Transverse colon (tissue), 3 donors: Measurements from ENCODE around the gene CCND1.

Experiments
- EP300 ChIP-seq: sonication (generic); formaldehyde crosslinking; IDR thresholded peaks from one replicate; pipeline ENCODE4 v1.6.1; 2017; ENCODE audit warnings: antibody characterized with exemption, low read depth
- TF ChIP-seq, protein P1 (sequence below), 5 experiments: fragments of 200-600 bp in 3 of 5; fragments of 450-650 bp in 2 of 5; sonication (generic) in 3 of 5; IDR thresholded peaks; 1 replicate in 2 of 5; 2 replicates in 3 of 5; pipeline ENCODE4 v1.5.1; 2016 to 2017; ENCODE audit warnings: antibody characterized with exemption in 5 of 5, inconsistent platforms in 3 of 5, mild to moderate bottlenecking in 2 of 5, moderate library complexity in 1 of 5

GRCh38 chr11:69594481-69594880 is 46.5 kb upstream of the CCND1 start:
- TF ChIP-seq, protein P1, sequence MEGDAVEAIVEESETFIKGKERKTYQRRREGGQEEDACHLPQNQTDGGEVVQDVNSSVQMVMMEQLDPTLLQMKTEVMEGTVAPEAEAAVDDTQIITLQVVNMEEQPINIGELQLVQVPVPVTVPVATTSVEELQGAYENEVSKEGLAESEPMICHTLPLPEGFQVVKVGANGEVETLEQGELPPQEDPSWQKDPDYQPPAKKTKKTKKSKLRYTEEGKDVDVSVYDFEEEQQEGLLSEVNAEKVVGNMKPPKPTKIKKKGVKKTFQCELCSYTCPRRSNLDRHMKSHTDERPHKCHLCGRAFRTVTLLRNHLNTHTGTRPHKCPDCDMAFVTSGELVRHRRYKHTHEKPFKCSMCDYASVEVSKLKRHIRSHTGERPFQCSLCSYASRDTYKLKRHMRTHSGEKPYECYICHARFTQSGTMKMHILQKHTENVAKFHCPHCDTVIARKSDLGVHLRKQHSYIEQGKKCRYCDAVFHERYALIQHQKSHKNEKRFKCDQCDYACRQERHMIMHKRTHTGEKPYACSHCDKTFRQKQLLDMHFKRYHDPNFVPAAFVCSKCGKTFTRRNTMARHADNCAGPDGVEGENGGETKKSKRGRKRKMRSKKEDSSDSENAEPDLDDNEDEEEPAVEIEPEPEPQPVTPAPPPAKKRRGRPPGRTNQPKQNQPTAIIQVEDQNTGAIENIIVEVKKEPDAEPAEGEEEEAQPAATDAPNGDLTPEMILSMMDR (IDR thresholded peaks at IDR 0.05): no peak
- TF ChIP-seq EP300: no peak
